ENCODE data around the gene FUT6.

Gene FUT6

DNA sequence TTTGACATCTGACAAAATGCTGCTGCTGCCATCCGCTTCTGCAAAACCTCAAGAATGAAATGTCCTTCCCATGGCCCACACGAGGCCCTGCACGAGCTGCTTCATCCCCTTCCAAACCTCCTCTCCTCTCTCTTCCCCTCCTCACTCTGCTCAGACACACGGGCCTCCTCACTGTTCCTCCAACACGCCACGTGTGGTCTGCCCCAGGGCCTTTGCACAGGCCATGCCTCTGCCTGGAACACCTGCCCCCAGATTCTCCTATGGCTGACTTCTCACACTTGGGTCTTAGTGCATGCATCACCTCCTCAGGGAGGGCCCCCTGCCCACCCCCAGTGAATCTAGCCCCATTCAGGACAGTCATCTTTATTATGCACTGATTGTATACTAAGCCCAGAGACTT lies 18.7 kb downstream of the FUT6 start:
- no peaks in the 10 kb centered on the region for H3K4me1 ChIP-seq (ENCODE audit: insufficient read depth, low read length, severe bottlenecking)
- H3F3A ChIP-seq (ENCODE audit: insufficient read depth, low read length): no peaks in the 10 kb centered on the region
- H3K79me2 ChIP-seq (ENCODE audit: insufficient read depth, low read length): no peaks in the 10 kb centered on the region
- TF ChIP-seq, protein P1, sequence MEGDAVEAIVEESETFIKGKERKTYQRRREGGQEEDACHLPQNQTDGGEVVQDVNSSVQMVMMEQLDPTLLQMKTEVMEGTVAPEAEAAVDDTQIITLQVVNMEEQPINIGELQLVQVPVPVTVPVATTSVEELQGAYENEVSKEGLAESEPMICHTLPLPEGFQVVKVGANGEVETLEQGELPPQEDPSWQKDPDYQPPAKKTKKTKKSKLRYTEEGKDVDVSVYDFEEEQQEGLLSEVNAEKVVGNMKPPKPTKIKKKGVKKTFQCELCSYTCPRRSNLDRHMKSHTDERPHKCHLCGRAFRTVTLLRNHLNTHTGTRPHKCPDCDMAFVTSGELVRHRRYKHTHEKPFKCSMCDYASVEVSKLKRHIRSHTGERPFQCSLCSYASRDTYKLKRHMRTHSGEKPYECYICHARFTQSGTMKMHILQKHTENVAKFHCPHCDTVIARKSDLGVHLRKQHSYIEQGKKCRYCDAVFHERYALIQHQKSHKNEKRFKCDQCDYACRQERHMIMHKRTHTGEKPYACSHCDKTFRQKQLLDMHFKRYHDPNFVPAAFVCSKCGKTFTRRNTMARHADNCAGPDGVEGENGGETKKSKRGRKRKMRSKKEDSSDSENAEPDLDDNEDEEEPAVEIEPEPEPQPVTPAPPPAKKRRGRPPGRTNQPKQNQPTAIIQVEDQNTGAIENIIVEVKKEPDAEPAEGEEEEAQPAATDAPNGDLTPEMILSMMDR (IDR thresholded peaks at IDR 0.05; ENCODE audit: low read length): no peak
- no peak for TF ChIP-seq EZH2 (IDR thresholded peaks at IDR 0.05; ENCODE audit: borderline replicate concordance, low read length)
- H3K4me3 ChIP-seq (ENCODE audit: low read depth, low read length, poor library complexity, severe bottlenecking): no peak overlapping the region
- H3K27ac ChIP-seq (ENCODE audit: low read depth, low read length, poor library complexity, severe bottlenecking): no peak overlapping the region
- no peaks in the 10 kb centered on the region for H3K36me3 ChIP-seq (ENCODE audit: insufficient read depth, low read length)
- H2AFZ ChIP-seq (ENCODE audit: low read length): no peak overlapping the region
- no peaks in the 10 kb centered on the region for H3K9me2 ChIP-seq (ENCODE audit: low read depth, low read length)
- no peak overlapping the region for H3K4me2 ChIP-seq (ENCODE audit: low read length)
- no peak overlapping the region for H3K9ac ChIP-seq (ENCODE audit: low read length)
- H4K20me1 ChIP-seq (ENCODE audit: insufficient read depth, low read length): no peaks in the 10 kb centered on the region
- H3K9me3 ChIP-seq (ENCODE audit: low read length): no peaks in the 10 kb centered on the region
- no peaks in the 10 kb centered on the region for H3K27me3 ChIP-seq (ENCODE audit: insufficient read depth, low read length)

DNA sequence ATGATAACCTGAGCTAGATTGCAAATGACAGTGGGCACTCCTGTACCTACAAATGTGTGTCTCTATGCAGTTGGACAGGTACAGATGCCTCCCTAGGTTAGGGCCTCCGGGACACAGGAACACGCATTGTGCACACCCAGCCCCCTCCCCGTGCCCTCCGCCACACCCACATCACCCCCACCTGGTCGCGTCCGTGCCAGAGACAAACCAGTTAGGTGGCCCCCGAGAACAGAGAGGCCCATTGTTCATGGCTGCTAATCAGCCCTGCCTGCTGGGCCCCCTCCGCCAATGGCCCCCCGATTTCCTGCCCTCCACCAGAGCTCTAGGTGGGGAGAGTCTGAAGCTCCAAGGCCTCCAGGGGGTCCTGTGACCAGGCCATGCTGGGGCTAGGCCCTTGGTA lies 20.9 kb downstream of the FUT6 start:
- Histone ChIP-seq H3K9me3 (ENCODE audit: low read length) (no peaks in the 10 kb centered on the region), H3F3A (ENCODE audit: insufficient read depth, low read length) (no peaks in the 10 kb centered on the region), H3K4me2 (ENCODE audit: low read length) (no peak overlapping the region), H3K9me2 (ENCODE audit: low read depth, low read length) (no peaks in the 10 kb centered on the region), H3K9ac (ENCODE audit: low read length) (no peak overlapping the region), H3K27ac (ENCODE audit: low read depth, low read length, poor library complexity, severe bottlenecking) (no peak overlapping the region), H3K36me3 (ENCODE audit: insufficient read depth, low read length) (no peaks in the 10 kb centered on the region), H3K4me3 (ENCODE audit: low read depth, low read length, poor library complexity, severe bottlenecking) (no peak overlapping the region), H3K79me2 (ENCODE audit: insufficient read depth, low read length) (no peaks in the 10 kb centered on the region), H3K27me3 (ENCODE audit: insufficient read depth, low read length) (peaks cover 6% of the 10 kb centered on the region; the same call in 1 of the 2 replicates), H2AFZ (ENCODE audit: low read length) (no peak overlapping the region), H3K4me1 (ENCODE audit: insufficient read depth, low read length, severe bottlenecking) (no peaks in the 10 kb centered on the region), H4K20me1 (ENCODE audit: insufficient read depth, low read length) (no peaks in the 10 kb centered on the region)
- no peak for TF ChIP-seq EZH2 (IDR thresholded peaks at IDR 0.05; ENCODE audit: borderline replicate concordance, low read length)

DNA sequence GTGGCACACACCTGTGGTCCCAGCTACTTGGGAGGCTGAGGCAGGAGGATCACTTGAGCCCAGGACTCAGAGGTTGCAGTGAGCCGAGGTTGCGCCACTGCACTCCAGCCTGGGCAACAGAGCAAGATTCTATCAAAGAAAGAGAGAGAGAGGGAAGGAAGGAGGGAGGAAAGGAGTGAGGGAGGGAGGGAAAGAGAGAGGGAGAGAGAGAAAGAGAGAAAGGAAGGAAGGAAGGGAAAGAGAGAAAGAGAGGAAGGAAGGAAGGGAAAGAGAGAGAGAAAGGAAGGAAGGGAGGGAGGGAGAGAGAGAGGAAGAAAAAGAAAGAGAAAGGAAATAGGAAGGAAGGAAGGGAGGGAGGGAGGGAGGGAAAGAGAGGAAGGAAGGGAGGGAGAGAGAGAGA lies 22.3 kb downstream of the FUT6 start:
- no peaks in the 10 kb centered on the region for H3K79me2 ChIP-seq (ENCODE audit: insufficient read depth, low read length)
- no peak overlapping the region for H2AFZ ChIP-seq (ENCODE audit: low read length)
- no peak overlapping the region for H3K27ac ChIP-seq (ENCODE audit: low read depth, low read length, poor library complexity, severe bottlenecking)
- H3K4me2 ChIP-seq (ENCODE audit: low read length): no peak overlapping the region
- TF ChIP-seq, protein P1 (IDR thresholded peaks at IDR 0.05; ENCODE audit: low read length): no peak
- no peak for TF ChIP-seq EZH2 (IDR thresholded peaks at IDR 0.05; ENCODE audit: borderline replicate concordance, low read length)
- no peak overlapping the region for H3K4me3 ChIP-seq (ENCODE audit: low read depth, low read length, poor library complexity, severe bottlenecking)
- no peaks in the 10 kb centered on the region for H3K36me3 ChIP-seq (ENCODE audit: insufficient read depth, low read length)
- H3K4me1 ChIP-seq (ENCODE audit: insufficient read depth, low read length, severe bottlenecking): no peaks in the 10 kb centered on the region
- H3K9me2 ChIP-seq (ENCODE audit: low read depth, low read length): no peaks in the 10 kb centered on the region
- H3F3A ChIP-seq (ENCODE audit: insufficient read depth, low read length): no peaks in the 10 kb centered on the region
- H4K20me1 ChIP-seq (ENCODE audit: insufficient read depth, low read length): no peaks in the 10 kb centered on the region
- H3K9me3 ChIP-seq (ENCODE audit: low read length): no peaks in the 10 kb centered on the region
- no peak overlapping the region for H3K9ac ChIP-seq (ENCODE audit: low read length)
- peaks cover 6% of the 10 kb centered on the region; the same call in 1 of the 2 replicates for H3K27me3 ChIP-seq (ENCODE audit: insufficient read depth, low read length)

DNA sequence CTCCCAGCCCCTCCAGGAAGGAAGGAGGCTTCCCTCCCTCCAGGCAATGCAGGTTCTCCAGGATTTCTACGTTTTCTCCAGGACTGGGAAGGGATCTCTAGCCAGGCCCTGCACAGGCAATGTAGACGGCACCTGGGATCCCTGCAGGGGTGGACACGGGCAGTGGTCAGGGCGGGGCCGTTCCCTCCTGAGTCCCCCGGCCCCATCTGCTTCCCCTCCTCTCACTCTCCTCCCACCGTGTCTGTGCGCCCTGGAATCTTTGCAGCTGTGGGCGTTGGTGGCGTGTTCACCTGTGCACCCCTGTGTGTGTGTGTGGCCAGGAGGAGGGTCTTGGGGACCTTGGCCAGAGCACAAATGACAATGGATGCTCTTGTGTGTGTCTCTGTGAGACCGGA lies 24.7 kb downstream of the FUT6 start:
- H3K27me3 ChIP-seq (ENCODE audit: insufficient read depth, low read length): peaks cover 6% of the 10 kb centered on the region; the same call in 1 of the 2 replicates
- no peaks in the 10 kb centered on the region for H4K20me1 ChIP-seq (ENCODE audit: insufficient read depth, low read length)
- H2AFZ ChIP-seq (ENCODE audit: low read length): no peak overlapping the region
- H3K79me2 ChIP-seq (ENCODE audit: insufficient read depth, low read length): no peaks in the 10 kb centered on the region
- no peak for TF ChIP-seq EZH2 (IDR thresholded peaks at IDR 0.05; ENCODE audit: borderline replicate concordance, low read length)
- TF ChIP-seq, protein P1 (IDR thresholded peaks at IDR 0.05; ENCODE audit: low read length): no peak
- no peak overlapping the region for H3K9ac ChIP-seq (ENCODE audit: low read length)
- no peaks in the 10 kb centered on the region for H3K36me3 ChIP-seq (ENCODE audit: insufficient read depth, low read length)
- H3F3A ChIP-seq (ENCODE audit: insufficient read depth, low read length): no peaks in the 10 kb centered on the region
- no peaks in the 10 kb centered on the region for H3K9me2 ChIP-seq (ENCODE audit: low read depth, low read length)
- no peak overlapping the region for H3K4me2 ChIP-seq (ENCODE audit: low read length)
- no peaks in the 10 kb centered on the region for H3K9me3 ChIP-seq (ENCODE audit: low read length)
- H3K4me3 ChIP-seq (ENCODE audit: low read depth, low read length, poor library complexity, severe bottlenecking): no peak overlapping the region
- no peak overlapping the region for H3K27ac ChIP-seq (ENCODE audit: low read depth, low read length, poor library complexity, severe bottlenecking)
- no peaks in the 10 kb centered on the region for H3K4me1 ChIP-seq (ENCODE audit: insufficient read depth, low read length, severe bottlenecking)
